ENCODE data around the gene ANKS6.

ANKS6 gene

DNA sequence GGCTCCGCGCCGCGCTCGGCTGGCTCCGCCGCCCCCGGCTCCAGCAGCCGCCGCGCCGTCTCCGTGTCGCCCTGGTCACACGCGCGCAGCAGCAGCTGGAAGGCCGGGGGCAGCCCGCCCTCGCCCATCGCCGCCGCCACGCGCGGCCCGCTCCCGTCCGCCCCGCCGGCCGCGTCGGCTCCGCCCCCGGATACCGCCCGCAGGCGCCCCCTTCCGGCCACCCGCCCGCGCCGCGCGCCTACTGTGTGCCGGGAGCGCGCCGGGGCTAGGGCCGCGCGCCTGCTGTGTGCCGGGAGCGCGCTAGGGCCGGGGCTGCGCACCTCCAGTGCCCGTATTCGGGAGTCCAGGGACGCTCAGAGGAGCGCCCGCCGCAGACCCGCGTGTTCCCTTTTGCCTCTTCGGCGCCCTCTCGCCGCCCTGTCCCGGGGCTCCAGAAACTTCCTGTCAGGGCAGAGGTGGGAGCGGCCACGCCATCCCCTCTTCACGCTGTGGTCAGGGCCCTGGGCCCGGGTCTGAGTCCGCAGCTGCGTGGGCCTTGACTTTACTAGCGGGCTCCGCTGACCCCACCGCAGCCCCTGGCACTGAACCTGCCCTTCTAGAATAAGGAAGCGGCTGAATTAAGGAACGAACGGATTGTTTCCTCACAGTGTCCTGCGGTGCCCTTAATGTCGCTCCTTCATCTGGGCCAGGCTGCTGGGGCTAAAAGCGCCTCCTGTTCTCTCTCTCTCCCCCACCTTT lies at the start of gene ANKS6:
Gene ANKS6 (minus strand): TSS at position 192 of the 738 bp plus-strand sequence. CDS start 64 bp downstream, at position 128.
- DNase-seq (ENCODE audit: low read depth in 2 of 2): peak; percentile 53 to 72

DNA sequence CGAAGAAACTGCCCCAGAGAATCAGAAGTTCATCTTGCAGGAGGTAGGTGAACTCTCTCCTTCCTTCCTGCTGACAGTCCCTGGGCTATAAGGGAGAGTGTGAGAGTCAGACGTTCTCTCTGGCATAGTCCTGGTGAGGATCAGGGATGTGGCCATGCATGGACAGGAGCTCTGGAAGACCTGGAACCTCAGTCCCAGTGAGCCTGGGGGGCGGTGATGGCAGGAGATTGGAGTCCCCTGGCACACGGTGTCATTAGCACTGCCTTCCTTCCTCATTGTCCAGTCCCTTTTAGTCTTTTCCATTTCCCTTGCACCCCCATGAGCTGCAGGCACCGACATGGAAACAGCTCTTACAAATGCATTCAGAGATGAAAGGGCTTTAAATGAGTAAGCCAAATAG lies 49.7 kb upstream of the ANKS6 start:
- DNase-seq (ENCODE audit: low read depth in 2 of 2): no peak

DNA sequence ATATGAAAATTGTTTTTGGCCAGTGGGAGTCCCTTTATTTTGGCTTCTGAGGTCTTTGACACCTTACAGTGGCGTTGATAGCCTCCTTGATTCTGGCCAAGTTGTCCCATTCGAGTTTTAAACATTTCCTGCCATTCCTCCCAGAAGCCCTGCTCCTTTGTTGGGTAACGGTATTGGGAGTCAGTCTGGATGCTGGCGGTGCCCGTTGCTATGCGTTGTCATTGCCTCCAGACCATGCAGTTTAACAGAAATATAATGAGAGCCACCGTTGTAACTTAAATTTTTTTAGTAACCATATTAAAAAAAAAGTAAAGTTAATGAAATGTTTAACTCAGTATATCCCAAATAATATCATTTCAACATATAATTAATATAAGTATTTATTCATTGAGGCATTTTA lies 46.2 kb upstream of the ANKS6 start:
- no peak for DNase-seq (ENCODE audit: low read depth in 2 of 2)

DNA sequence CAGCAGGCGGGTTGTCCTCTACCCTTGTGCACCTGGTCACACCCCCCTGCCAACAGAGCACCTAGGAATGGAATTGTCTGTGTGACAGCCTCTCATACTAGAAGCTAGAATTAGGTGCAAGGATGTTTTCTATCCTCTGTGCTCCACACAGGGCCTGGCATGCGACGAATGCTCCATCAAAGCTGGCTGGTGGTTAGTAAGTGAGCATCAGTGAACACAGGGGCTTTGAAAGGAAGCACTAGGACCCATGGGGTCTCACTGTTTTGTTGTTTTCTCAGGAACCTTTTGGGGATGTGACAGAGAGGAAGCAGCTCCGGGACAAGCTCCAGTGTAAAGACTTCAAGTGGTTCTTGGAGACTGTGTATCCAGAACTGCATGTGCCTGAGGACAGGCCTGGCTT lies 43.4 kb upstream of the ANKS6 start:
- no peak for DNase-seq (ENCODE audit: low read depth in 2 of 2)

GRCh38 chr9:98838868-98839565 lies 42.7 kb upstream of the ANKS6 start:
- no peak for DNase-seq (ENCODE audit: low read depth in 2 of 2)

DNA sequence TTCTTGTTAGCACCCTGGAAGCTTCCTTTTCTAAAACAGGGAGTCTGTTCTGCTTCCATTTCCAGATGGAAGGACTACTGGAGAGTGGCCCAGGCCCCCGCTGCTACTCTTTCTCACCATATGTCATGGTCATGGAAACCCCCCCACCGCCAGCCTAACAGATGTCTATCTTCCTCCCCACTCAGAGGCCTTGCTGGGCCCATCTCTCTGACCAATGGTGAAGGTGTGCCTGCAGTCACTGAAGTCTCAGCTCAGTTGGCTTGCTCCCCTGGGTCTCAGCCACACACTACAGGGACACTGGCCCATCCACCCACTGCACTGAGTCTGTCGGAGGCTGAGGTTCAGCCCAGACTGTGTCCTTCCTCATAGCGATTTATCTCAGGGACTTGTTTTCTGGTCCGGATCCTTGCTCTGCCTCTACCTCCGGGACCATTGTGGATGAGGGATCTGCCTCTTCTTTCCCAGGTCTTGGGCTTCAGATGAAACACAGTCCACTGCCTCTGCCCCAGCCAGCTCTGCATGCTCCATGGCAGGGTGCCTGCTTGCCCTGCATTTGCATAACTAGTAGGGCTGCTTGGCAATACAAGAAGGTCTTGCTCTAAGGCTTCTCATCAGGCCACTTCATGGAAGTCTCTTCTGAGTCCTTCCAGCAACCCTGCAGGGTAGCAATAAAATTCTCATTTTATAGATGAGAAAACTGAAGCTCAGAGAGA lies 42.0 kb upstream of the ANKS6 start:
- DNase-seq (ENCODE audit: low read depth in 2 of 2): no peak

DNA sequence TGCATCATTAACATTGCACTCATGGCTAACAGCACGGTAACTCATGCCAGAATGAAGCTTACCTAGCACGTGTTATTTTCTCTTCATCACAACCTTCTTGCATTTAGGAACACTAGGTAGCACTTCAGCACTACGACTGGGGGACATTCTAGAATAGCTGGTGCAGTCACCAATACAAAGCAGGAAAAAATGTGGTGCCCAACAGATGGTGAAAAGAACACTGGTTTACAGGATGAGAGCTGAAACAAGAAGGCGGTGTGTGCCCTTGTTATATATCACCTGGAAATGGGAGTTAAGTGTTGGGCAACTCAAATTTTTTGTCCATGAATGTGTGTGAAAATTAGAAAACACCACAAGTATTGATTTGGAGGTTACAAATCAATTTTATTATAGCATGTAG lies 41.2 kb upstream of the ANKS6 start:
- no peak for DNase-seq (ENCODE audit: low read depth in 2 of 2)

GRCh38 chr9:98836206-98836605 lies 39.9 kb upstream of the ANKS6 start:
- no peak for DNase-seq (ENCODE audit: low read depth in 2 of 2)

DNA sequence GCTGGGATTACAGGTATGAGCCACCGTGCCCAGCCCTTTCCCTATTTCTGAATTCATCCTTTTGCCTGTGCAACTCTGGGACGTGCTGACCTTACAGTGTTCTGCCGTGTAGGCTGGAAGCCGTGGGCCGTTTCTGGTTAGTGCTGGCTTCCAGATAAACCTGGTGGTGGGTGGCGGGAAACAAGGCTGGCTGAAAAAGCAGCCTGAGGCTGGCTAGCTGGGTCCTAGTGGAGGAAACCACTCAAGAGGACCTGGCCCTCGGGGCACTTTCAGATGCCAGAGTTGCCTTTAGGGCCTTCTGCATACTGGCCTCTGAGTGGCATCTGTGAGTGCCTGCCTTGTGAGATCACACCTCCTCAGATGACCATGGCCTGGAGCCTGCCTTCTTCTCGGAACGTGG lies 38.0 kb upstream of the ANKS6 start:
- no peak for DNase-seq (ENCODE audit: low read depth in 2 of 2)

- DNase-seq (ENCODE audit: low read depth in 2 of 2): no peak
Measured at GRCh38 chr9:98833090-98833956, 37.0 kb upstream of the ANKS6 start.

DNA sequence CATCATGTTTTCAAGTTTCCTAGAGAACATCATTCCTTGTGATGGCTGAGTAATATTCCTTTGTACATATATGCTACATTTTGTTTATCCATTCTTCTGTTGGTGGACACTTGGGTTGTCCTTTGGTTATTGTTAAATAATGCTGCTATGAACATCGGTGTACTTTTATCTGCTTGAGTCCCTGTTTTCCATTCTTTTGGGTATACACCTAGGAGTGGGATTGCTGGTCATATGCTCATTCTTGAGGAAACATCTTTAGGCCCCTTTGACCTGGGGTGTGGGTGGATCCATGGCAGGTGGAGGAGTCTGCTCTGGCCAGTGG lies 36.4 kb upstream of the ANKS6 start:
- no peak for DNase-seq (ENCODE audit: low read depth in 2 of 2)

DNA sequence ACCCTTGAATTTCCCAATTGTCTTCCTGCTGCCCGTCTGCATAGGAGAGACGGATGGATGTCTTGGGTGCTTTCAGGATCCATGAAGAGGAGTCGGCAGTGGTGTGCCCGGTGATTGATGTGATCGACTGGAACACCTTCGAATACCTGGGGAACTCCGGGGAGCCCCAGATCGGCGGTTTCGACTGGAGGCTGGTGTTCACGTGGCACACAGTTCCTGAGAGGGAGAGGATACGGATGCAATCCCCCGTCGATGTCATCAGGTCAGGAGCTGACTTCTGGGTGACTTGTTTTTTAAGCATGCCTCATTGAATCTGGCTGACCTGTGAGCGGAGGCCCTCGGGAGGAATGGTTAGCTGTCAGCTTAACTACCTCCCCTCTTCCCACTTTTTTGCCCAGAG lies 35.3 kb upstream of the ANKS6 start:
- DNase-seq (ENCODE audit: low read depth in 2 of 2): no peak

GRCh38 chr9:98830554-98830953 lies 34.2 kb upstream of the ANKS6 start:
- DNase-seq (ENCODE audit: low read depth in 2 of 2): no peak

DNA sequence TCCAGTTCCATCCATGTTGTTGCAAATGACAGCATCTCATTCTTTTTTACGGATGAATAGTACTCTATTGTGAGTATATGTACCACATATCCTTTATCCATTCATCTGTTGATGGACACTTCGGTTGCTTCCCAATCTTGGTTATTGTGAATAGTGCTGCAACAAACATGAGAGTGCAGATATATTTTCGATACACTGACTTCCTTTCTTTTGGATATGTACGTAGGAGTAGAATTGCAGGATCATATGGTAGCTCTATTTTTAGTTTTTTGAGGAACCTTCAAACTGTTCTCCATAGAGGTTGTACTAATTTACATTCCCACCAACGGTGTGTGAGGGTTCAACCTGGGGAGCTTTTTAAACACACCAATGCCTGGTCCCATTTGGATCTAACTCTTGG lies 33.4 kb upstream of the ANKS6 start:
- DNase-seq (ENCODE audit: low read depth in 2 of 2): no peak

DNA sequence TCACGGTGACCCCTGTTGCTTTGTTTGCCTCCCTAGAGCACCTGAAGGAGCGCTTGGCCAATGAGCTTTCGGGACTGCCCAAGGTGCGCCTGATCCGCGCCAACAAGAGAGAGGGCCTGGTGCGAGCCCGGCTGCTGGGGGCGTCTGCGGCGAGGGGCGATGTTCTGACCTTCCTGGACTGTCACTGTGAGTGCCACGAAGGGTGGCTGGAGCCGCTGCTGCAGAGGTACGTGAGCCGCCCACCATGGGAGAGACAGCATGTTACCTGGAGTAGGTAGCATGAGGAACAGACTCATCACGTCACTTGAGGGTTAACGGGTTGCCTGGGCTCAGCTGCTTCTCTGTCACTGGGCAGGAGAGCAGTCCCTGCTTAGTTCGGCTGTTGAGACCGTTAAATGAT lies 30.4 kb upstream of the ANKS6 start:
- DNase-seq (ENCODE audit: low read depth in 2 of 2): no peak

DNA sequence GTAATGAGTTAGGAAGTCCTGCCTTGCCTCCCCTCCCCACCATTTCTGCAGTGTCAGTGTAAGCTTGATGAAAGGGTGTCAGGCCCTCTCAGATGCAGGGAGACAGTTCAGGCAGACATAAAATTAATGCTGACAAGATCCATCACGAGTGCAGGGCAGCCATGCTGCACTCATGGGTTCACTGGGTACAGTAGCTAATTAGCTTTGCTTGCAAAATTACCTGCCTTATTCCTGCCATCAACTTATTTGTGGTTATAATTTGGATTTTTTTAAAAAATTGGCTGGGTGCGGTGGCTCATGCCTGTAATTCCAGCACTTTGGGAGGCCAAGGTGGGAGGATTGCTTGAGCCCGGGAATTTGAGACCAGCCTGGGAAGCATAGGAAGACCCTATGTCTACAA lies 29.1 kb upstream of the ANKS6 start:
- no peak for DNase-seq (ENCODE audit: low read depth in 2 of 2)

- no peak for DNase-seq (ENCODE audit: low read depth in 2 of 2)
Measured at GRCh38 chr9:98823666-98824334, 27.4 kb upstream of the ANKS6 start.

- no peak for DNase-seq (ENCODE audit: low read depth in 2 of 2)
Measured at GRCh38 chr9:98822661-98823060, 26.3 kb upstream of the ANKS6 start.

- DNase-seq (ENCODE audit: low read depth in 2 of 2): no peak
Measured at GRCh38 chr9:98821831-98822230, 25.5 kb upstream of the ANKS6 start.

DNA sequence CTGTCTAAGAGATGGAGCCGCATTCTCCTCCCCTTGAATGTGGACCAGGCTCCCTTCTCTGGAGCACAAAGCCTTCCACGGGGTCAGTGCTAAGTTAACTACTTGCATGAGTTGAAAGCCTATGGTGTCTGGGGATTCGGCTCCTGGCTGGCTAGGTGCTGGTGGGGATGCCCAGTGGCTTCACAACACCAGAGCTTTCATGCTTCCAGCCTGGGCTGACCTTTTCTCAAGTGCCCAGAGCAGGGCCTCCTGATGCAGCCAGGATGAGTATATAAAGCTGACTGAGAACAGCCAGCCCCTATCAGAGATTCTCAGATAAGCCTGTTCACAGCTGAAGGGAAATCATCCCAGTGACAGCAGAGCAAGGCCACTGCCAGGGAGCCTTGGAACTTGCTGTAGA lies 22.9 kb upstream of the ANKS6 start:
- DNase-seq (ENCODE audit: low read depth in 2 of 2): no peak

DNA sequence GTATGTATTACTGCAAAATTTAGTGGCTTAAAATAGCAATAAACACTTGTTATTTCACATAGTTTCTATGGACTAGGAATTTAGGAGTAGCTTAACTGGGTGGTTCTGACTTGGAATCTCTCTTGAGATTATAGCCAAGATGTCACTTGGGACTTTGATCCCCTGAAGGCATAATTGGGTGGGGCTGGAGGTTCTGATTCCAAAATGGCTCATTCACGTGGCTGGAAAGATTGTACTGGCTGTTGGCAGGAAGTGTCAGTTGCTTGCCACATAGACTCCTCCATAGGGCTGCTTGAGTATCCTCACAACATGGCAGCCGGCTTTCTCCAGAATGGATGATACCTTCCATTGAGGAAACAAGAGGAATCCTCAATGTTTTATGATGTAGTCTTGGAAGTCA lies 22.4 kb upstream of the ANKS6 start:
- no peak for DNase-seq (ENCODE audit: low read depth in 2 of 2)
